Vagina (tissue), 2 donors: Measurements from ENCODE around the gene SENP8. TPM values are rescaled to one million over a fixed set of nuclear protein-coding genes. Genes with fewer than 3 reads are reported as not detected.
"Not testable (repeated sequence)": the region's sequence is repeated elsewhere in the genome, so short reads cannot be mapped to it uniquely, and the experiment has no call there.

Source experiments
- DNase-seq, 2 donors: peaks; one replicate each; pipeline ENCODE4 v3.0.0-alpha.2; 2017; ENCODE audit errors: extremely low spot score in 2 of 2
- H3K27ac ChIP-seq: fragments of 200-600 bp; sonication (generic); one replicate; pipeline ENCODE4 v1.5.1; 2019
- H3K27me3 ChIP-seq: fragments of 200-600 bp; sonication (generic); one replicate; pipeline ENCODE4 v1.5.1; 2019
- H3K36me3 ChIP-seq, 2 donors: fragments of 200-600 bp; sonication (generic); one replicate each; pipeline ENCODE4 v1.5.1; 2017 to 2019
- H3K4me1 ChIP-seq: fragments of 200-600 bp; sonication (generic); one replicate; pipeline ENCODE4 v1.5.1; 2019
- H3K4me3 ChIP-seq, 2 donors: fragments of 200-600 bp; sonication (generic); 1 replicate in 1 of 2; 2 replicates in 1 of 2; pipeline ENCODE4 v1.5.1; 2016 to 2019
- H3K9me3 ChIP-seq: fragments of 200-600 bp; sonication (generic); one replicate; pipeline ENCODE4 v1.5.1; 2019
- CTCF ChIP-seq, 3 experiments: fragments of 450-650 bp in 2 of 3; fragments of 200-600 bp in 1 of 3; sonication (generic) in 1 of 3; IDR thresholded peaks; one replicate each; pipeline ENCODE4 v1.5.1; 2017 to 2019; ENCODE audit warnings: antibody characterized with exemption in 3 of 3, mild to moderate bottlenecking in 2 of 3, moderate library complexity in 2 of 3
- POLR2A ChIP-seq, 2 donors: fragments of 450-650 bp; IDR thresholded peaks; one replicate each; pipeline ENCODE4 v1.6.1; 2017; ENCODE audit warnings: antibody characterized with exemption in 2 of 2, mild to moderate bottlenecking in 2 of 2, moderate library complexity in 2 of 2
- POLR2AphosphoS5 ChIP-seq, 2 donors: sonication (generic); formaldehyde crosslinking; IDR thresholded peaks; one replicate each; pipeline ENCODE4 v1.9.0; 2017; ENCODE audit warnings: antibody characterized with exemption in 2 of 2, mild to moderate bottlenecking in 2 of 2, low read depth in 1 of 2; ENCODE audit not compliant: insufficient read depth in 1 of 2
- intact Hi-C: fragments of 100-400 bp; cut with DNase I; formaldehyde crosslinking; loops from one replicate; pipeline ENCODE4 v1.15.1; 2023
- total RNA-seq: library from RNA; depleted of rRNA; stranded (reverse); fragments of >200 nt; gene quantifications from one replicate; pipeline ENCODE4 v1.2.3, GENCODE V29; 2016

The SENP8 gene
- total RNA-seq, 1 donor from 2014 or later, result 3.9 TPM

- Histone ChIP-seq H3K4me1 (no peaks in the 10 kb centered on the region), H3K27me3 (no peaks in the 10 kb centered on the region), H3K4me3 (no peak overlapping the region), H3K27ac (no peak overlapping the region), H3K9me3 (no peaks in the 10 kb centered on the region), H3K36me3 (peaks cover 0 to 3% of the 10 kb centered on the region in 2 donors)
- no peak for TF ChIP-seq POLR2AphosphoS5 (IDR thresholded peaks at IDR 0.05; ENCODE audit: insufficient read depth in 1 of 2, low read depth in 1 of 2)
- no peak for TF ChIP-seq CTCF (IDR thresholded peaks at IDR 0.05)
- no peak for TF ChIP-seq POLR2A (IDR thresholded peaks at IDR 0.05)
- intact Hi-C loops, result no loop called here
- no peak for DNase-seq
These were observed 26.2 kb upstream of the SENP8 start for GRCh38 chr15:72092006-72092405.

DNA sequence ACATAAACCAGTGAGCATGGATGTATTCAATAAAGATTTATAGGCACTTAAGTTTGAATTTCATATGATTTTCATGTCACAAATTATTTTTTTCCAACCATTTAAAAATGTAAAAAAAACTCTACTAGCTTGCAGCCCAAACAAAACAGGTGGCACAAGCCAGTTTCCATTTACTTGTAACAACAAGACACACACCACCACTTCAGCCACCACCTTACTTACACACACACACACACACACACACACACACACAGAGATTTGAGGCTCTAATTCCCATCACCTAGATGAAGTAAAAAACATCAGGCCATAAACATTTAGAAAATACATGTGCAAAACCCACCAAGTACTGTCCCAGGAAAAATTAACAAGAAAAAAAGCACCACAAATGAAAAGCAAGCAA is 25.5 kb upstream of the SENP8 start:
- peaks cover 0 to 3% of the 10 kb centered on the region in 2 donors for H3K36me3 ChIP-seq
- H3K9me3 ChIP-seq, result no peaks in the 10 kb centered on the region
- H3K27me3 ChIP-seq, result no peaks in the 10 kb centered on the region
- no peak overlapping the region for H3K4me3 ChIP-seq
- no peaks in the 10 kb centered on the region for H3K4me1 ChIP-seq
- no peak overlapping the region for H3K27ac ChIP-seq
- TF ChIP-seq CTCF (IDR thresholded peaks at IDR 0.05) (no peak), POLR2A (IDR thresholded peaks at IDR 0.05) (no peak), POLR2AphosphoS5 (IDR thresholded peaks at IDR 0.05; ENCODE audit: insufficient read depth in 1 of 2, low read depth in 1 of 2) (no peak)
- DNase-seq, result no peak
- intact Hi-C loops, result no loop called here

GRCh38 chr15:72096796-72097195 is 21.4 kb upstream of the SENP8 start:
- intact Hi-C loops, result no loop called here
- TF ChIP-seq POLR2AphosphoS5 (IDR thresholded peaks at IDR 0.05; ENCODE audit: insufficient read depth in 1 of 2, low read depth in 1 of 2), result no peak
- TF ChIP-seq POLR2A (IDR thresholded peaks at IDR 0.05), result no peak
- TF ChIP-seq CTCF (IDR thresholded peaks at IDR 0.05), result no peak
- no peak for DNase-seq

GRCh38 chr15:72098040-72098439 is 20.2 kb upstream of the SENP8 start:
- TF ChIP-seq POLR2A (IDR thresholded peaks at IDR 0.05) (no peak), POLR2AphosphoS5 (IDR thresholded peaks at IDR 0.05; ENCODE audit: insufficient read depth in 1 of 2, low read depth in 1 of 2) (no peak), CTCF (IDR thresholded peaks at IDR 0.05) (no peak)

More at GRCh38 chr15:72096796-72097195, 21.4 kb upstream of the SENP8 start:
- no peak overlapping the region for H3K4me3 ChIP-seq
- H3K9me3 ChIP-seq, result no peaks in the 10 kb centered on the region
- H3K27me3 ChIP-seq, result no peaks in the 10 kb centered on the region
- H3K36me3 ChIP-seq, result peaks cover 0 to 3% of the 10 kb centered on the region in 2 donors
- H3K4me1 ChIP-seq, result no peaks in the 10 kb centered on the region
- no peak overlapping the region for H3K27ac ChIP-seq

DNA sequence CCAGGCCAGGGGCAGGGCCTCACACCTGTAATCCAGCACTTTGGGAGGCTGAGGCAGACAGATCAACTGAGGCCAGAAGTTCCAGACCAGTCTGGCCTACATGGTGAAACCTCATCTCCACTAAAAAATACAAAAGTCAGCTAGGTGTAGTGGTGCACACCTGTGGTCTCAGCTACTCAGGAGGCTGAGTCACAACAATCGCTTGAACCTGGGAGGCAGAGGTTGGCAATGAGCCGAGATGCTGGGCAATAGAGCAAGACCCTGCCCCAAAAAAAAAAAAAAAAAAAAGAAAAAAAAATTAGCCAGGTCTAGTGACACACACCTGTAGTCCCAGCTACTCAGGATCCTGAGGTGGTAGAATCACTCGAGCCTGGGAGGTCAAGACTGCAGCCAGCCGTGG is 19.0 kb upstream of the SENP8 start:
- no peak overlapping the region for H3K4me3 ChIP-seq

More at GRCh38 chr15:72098040-72098439, 20.2 kb upstream of the SENP8 start:
- Histone ChIP-seq H3K4me3 (no peak overlapping the region), H3K9me3 (no peaks in the 10 kb centered on the region), H3K4me1 (no peaks in the 10 kb centered on the region), H3K27me3 (no peaks in the 10 kb centered on the region), H3K36me3 (no peaks in the 10 kb centered on the region), H3K27ac (no peak overlapping the region)
- DNase-seq, result no peak
- intact Hi-C loops, result no loop called here

DNA sequence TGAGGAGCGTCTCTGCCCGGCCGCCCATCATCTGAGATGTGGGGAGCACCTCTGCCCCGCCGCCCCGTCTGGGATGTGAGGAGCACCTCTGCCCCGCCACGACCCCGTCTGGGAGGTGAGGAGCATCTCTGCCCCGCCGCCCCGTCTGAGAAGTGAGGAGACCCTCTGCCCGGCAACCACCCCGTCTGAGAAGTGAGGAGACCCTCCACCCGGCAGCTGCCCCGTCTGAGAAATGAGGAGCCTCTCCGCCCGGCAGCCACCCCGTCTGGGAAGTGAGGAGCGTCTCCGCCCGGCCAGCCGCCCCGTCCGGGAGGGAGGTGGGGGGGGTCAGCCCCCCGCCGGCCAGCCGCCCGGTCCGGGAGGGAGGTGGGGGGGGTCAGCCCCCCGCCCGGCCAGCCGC is 17.7 kb upstream of the SENP8 start:
- H3K27ac ChIP-seq, H3K4me3 ChIP-seq, intact Hi-C loops, H3K36me3 ChIP-seq, H3K27me3 ChIP-seq, H3K9me3 ChIP-seq, DNase-seq: not testable (repeated sequence)
- H3K4me1 ChIP-seq, result peaks cover 14% of the 10 kb centered on the region

More for the DNA sequence above, 19.0 kb upstream of the SENP8 start:
- H3K27ac ChIP-seq, result no peak overlapping the region
- H3K36me3 ChIP-seq, result no peaks in the 10 kb centered on the region
- no peaks in the 10 kb centered on the region for H3K9me3 ChIP-seq
- intact Hi-C loops, result no loop called here
- TF ChIP-seq CTCF (IDR thresholded peaks at IDR 0.05) (no peak), POLR2AphosphoS5 (IDR thresholded peaks at IDR 0.05; ENCODE audit: insufficient read depth in 1 of 2, low read depth in 1 of 2) (no peak), POLR2A (IDR thresholded peaks at IDR 0.05) (no peak)
- no peak for DNase-seq
- no peaks in the 10 kb centered on the region for H3K27me3 ChIP-seq
- H3K4me1 ChIP-seq, result peaks cover 8% of the 10 kb centered on the region
